ENCODE results near the gene NIPA2. TPM values are rescaled to one million over a fixed set of nuclear protein-coding genes. Genes with fewer than 3 reads are reported as not detected.

Gene NIPA2
- total RNA-seq, 1 experiment from 2014 or later = 89.4 TPM

GRCh38 chr15:22868928-22869327 lies 30.5 kb downstream of the NIPA2 start:
- H3K27ac Mint-ChIP-seq (ENCODE audit: unreplicated experiment) = no peak overlapping the region
- H3K4me1 Mint-ChIP-seq (ENCODE audit: low read depth, unreplicated experiment) = peaks cover 4% of the 10 kb centered on the region
- no peak for TF ChIP-seq CTCF (IDR thresholded peaks at IDR 0.05; ENCODE audit: insufficient read depth in 1 of 2, low read depth in 1 of 2, low read length in 1 of 2, severe bottlenecking in 1 of 2, unreplicated experiment in 1 of 2)
- intact Hi-C loops (cut with micrococcal nuclease; ENCODE audit: unreplicated experiment) = loop anchor here (10.0 kb wide), 1 partner anchor 596 kb away; no protein-coding TSS in a partner anchor
- Histone ChIP-seq H3K4me3 (ENCODE audit: low read depth, low read length) (no peak overlapping the region), H3K36me3 (ENCODE audit: control insufficient read depth, insufficient read depth, low read length) (peaks cover 1% of the 10 kb centered on the region), H3K27me3 (replicated peaks; ENCODE audit: control insufficient read depth, insufficient read depth, low read length) (no peaks in the 10 kb centered on the region), H3K4me1 (no peaks in the 10 kb centered on the region), H3K9me3 (no peaks in the 10 kb centered on the region)
- POLR2A ChIA-PET = no interaction called here
- H3K27me3 Mint-ChIP-seq (ENCODE audit: insufficient read depth, unreplicated experiment) = no peaks in the 10 kb centered on the region
- no peak for DNase-seq
- H3K9me3 Mint-ChIP-seq (ENCODE audit: unreplicated experiment) = no peaks in the 10 kb centered on the region
- peaks cover 97% of the 10 kb centered on the region for H3K36me3 Mint-ChIP-seq (ENCODE audit: insufficient read depth, unreplicated experiment)
- CTCF ChIA-PET = no interaction called here
- no peak overlapping the region for H3K4me3 Mint-ChIP-seq (ENCODE audit: unreplicated experiment)
- BruUV-seq (replicated peaks) = no TSS peak

- Mint-ChIP-seq H3K27me3 (ENCODE audit: insufficient read depth, unreplicated experiment) (no peaks in the 10 kb centered on the region), H3K9me3 (ENCODE audit: unreplicated experiment) (no peaks in the 10 kb centered on the region), H3K36me3 (ENCODE audit: insufficient read depth, unreplicated experiment) (peaks cover 96% of the 10 kb centered on the region), H3K4me1 (ENCODE audit: low read depth, unreplicated experiment) (peaks cover 4% of the 10 kb centered on the region), H3K27ac (ENCODE audit: unreplicated experiment) (no peak overlapping the region), H3K4me3 (ENCODE audit: unreplicated experiment) (no peak overlapping the region)
- no TSS peak for BruUV-seq (replicated peaks)
- no peak for TF ChIP-seq CTCF (IDR thresholded peaks at IDR 0.05; ENCODE audit: insufficient read depth in 1 of 2, low read depth in 1 of 2, low read length in 1 of 2, severe bottlenecking in 1 of 2, unreplicated experiment in 1 of 2)
- no peaks in the 10 kb centered on the region for H3K9me3 ChIP-seq
- intact Hi-C loops (cut with micrococcal nuclease; ENCODE audit: unreplicated experiment) = loop anchor here (10.0 kb wide), 1 partner anchor 595 kb away; no protein-coding TSS in a partner anchor
- no peaks in the 10 kb centered on the region for H3K27me3 ChIP-seq (replicated peaks; ENCODE audit: control insufficient read depth, insufficient read depth, low read length)
- no peak overlapping the region for H3K4me3 ChIP-seq (ENCODE audit: low read depth, low read length)
- ChIA-PET CTCF (no interaction called here), POLR2A (no interaction called here)
- H3K36me3 ChIP-seq (ENCODE audit: control insufficient read depth, insufficient read depth, low read length) = peaks cover 5% of the 10 kb centered on the region
- H3K4me1 ChIP-seq = no peaks in the 10 kb centered on the region
- DNase-seq = no peak
Measured at GRCh38 chr15:22869856-22870255, 31.4 kb downstream of the NIPA2 start.

GRCh38 chr15:22870865-22871264 lies 32.4 kb downstream of the NIPA2 start:
- Mint-ChIP-seq H3K9me3 (ENCODE audit: unreplicated experiment) (no peaks in the 10 kb centered on the region), H3K27ac (ENCODE audit: unreplicated experiment) (peak overlapping the region; percentile 36), H3K36me3 (ENCODE audit: insufficient read depth, unreplicated experiment) (peaks cover 96% of the 10 kb centered on the region), H3K4me1 (ENCODE audit: low read depth, unreplicated experiment) (peaks cover 4% of the 10 kb centered on the region), H3K4me3 (ENCODE audit: unreplicated experiment) (no peak overlapping the region), H3K27me3 (ENCODE audit: insufficient read depth, unreplicated experiment) (no peaks in the 10 kb centered on the region)
- Histone ChIP-seq H3K4me3 (ENCODE audit: low read depth, low read length) (no peak overlapping the region), H3K36me3 (ENCODE audit: control insufficient read depth, insufficient read depth, low read length) (peaks cover 5% of the 10 kb centered on the region), H3K27me3 (replicated peaks; ENCODE audit: control insufficient read depth, insufficient read depth, low read length) (no peaks in the 10 kb centered on the region), H3K4me1 (no peaks in the 10 kb centered on the region), H3K9me3 (no peaks in the 10 kb centered on the region)
- no peak for DNase-seq
- ChIA-PET POLR2A (no interaction called here), CTCF (no interaction called here)
- BruUV-seq (replicated peaks) = no TSS peak
- intact Hi-C loops (cut with micrococcal nuclease; ENCODE audit: unreplicated experiment) = no loop called here
- no peak for TF ChIP-seq CTCF (IDR thresholded peaks at IDR 0.05; ENCODE audit: insufficient read depth in 1 of 2, low read depth in 1 of 2, low read length in 1 of 2, severe bottlenecking in 1 of 2, unreplicated experiment in 1 of 2)
